IMR-90 (cell line): ENCODE data around the gene AKAP6. TPM values are rescaled to one million over a fixed set of nuclear protein-coding genes. Genes with fewer than 3 reads are reported as not detected.
A peak's percentile ranks its signal among the peaks of the same experiment; 100 is the strongest.

Experiments used
- ATAC-seq: fragments of 200-7000 bp; cut with Tn5 transposase; 2 replicates; pipeline ENCODE4 v1.9.1; 2020; ENCODE audit warnings: low read depth, mild to moderate bottlenecking, moderate library complexity
- BruUV-seq: library from RNA; stranded (reverse); fragments of 400-500 nt; replicated peaks from 2 replicates; lab custom pipeline; 2021; lab: Mats Ljungman, UMichigan
- CTCF ChIA-PET: fragments of 300-600 bp; formaldehyde crosslinking; extraction: SDS; loops from one replicate; lab custom pipeline; 2021; ENCODE audit warnings: antibody characterized with exemption; lab: Yijun Ruan, JAX
- POLR2A ChIA-PET: fragments of 300-600 bp; sonication (Branson Sonifier 250); formaldehyde crosslinking; loops from one replicate; lab custom pipeline; 2022; ENCODE audit warnings: antibody characterized with exemption; ENCODE audit not compliant: unreplicated experiment; lab: Charles Lee
- DNase-seq: peaks from one replicate; pipeline ENCODE4 v3.0.0; 2013
- H2AFZ ChIP-seq: replicated peaks from 2 replicates; pipeline ENCODE3; 2013; ENCODE audit warnings: low read length, mild to moderate bottlenecking; ENCODE audit not compliant: poor library complexity
- H2AK5ac ChIP-seq: 2 replicates; pipeline ENCODE4 v1.6.1; 2013; ENCODE audit warnings: low read depth, low read length, inconsistent platforms
- H2AK9ac ChIP-seq: replicated peaks from 2 replicates; pipeline ENCODE3; 2013; ENCODE audit warnings: mild to moderate bottlenecking, low read depth, low read length, moderate library complexity; ENCODE audit not compliant: poor library complexity
- H2BK120ac ChIP-seq: 2 replicates; pipeline ENCODE4 v1.6.1; 2013; ENCODE audit warnings: low read depth, low read length, inconsistent platforms
- H2BK15ac ChIP-seq: 3 replicates; pipeline ENCODE4 v1.6.1; 2013; ENCODE audit warnings: low read depth, low read length, inconsistent platforms
- H2BK20ac ChIP-seq: 2 replicates; pipeline ENCODE4 v1.6.1; 2013; ENCODE audit warnings: low read depth, mild to moderate bottlenecking, inconsistent platforms, low read length, moderate library complexity
- H2BK5ac ChIP-seq: 2 replicates; pipeline ENCODE4 v1.6.1; 2013; ENCODE audit warnings: mild to moderate bottlenecking, low read depth, low read length, inconsistent platforms; ENCODE audit not compliant: poor library complexity, severe bottlenecking
- H3K14ac ChIP-seq: replicated peaks from 2 replicates; pipeline ENCODE4 v1.6.1; 2013; ENCODE audit warnings: low read depth, low read length, inconsistent platforms
- H3K18ac ChIP-seq: 2 replicates; pipeline ENCODE4 v1.6.1; 2013; ENCODE audit warnings: low read depth, low read length, control low read depth
- H3K23ac ChIP-seq: 2 replicates; pipeline ENCODE4 v1.6.1; 2013; ENCODE audit warnings: low read depth, low read length, inconsistent platforms
- H3K27ac ChIP-seq: 2 replicates; pipeline ENCODE4 v1.5.1; 2013; ENCODE audit warnings: mild to moderate bottlenecking, control low read depth, low read length; ENCODE audit not compliant: insufficient read depth
- H3K27me3 ChIP-seq: 2 replicates; pipeline ENCODE4 v1.6.1; 2013; ENCODE audit warnings: low read length; ENCODE audit not compliant: control insufficient read depth, insufficient read depth
- H3K36me3 ChIP-seq: 2 replicates; pipeline ENCODE4 v1.6.1; 2013; ENCODE audit warnings: low read length, mixed read lengths; ENCODE audit not compliant: control insufficient read depth, insufficient read depth
- H3K4ac ChIP-seq: 2 replicates; pipeline ENCODE4 v1.6.1; 2013; ENCODE audit warnings: low read depth, low read length, inconsistent platforms
- H3K4me1 ChIP-seq: 2 replicates; pipeline ENCODE4 v1.6.1; 2013; ENCODE audit warnings: low read length, mixed read lengths; ENCODE audit not compliant: control insufficient read depth, insufficient read depth
- H3K4me2 ChIP-seq: 2 replicates; pipeline ENCODE4 v1.6.1; 2013; ENCODE audit warnings: low read depth, mild to moderate bottlenecking, control low read depth, low read length, moderate library complexity
- H3K4me3 ChIP-seq: 2 replicates; pipeline ENCODE4 v1.5.1; 2013; ENCODE audit warnings: low read depth, mild to moderate bottlenecking, control low read depth, low read length, moderate library complexity; ENCODE audit not compliant: insufficient read depth
- H3K56ac ChIP-seq: 2 replicates; pipeline ENCODE4 v1.6.1; 2013; ENCODE audit warnings: low read length, inconsistent platforms; ENCODE audit not compliant: insufficient read depth; ENCODE audit errors: extremely low read depth
- H3K79me1 ChIP-seq, 2 experiments: 2 replicates each; pipeline ENCODE4 v1.6.1; 2013; ENCODE audit warnings: low read length in 2 of 2, inconsistent platforms in 1 of 2, low read depth in 1 of 2
- H3K9ac ChIP-seq: 2 replicates; pipeline ENCODE4 v1.6.1; 2013; ENCODE audit warnings: low read depth, low read length, control low read depth
- H3K9me1 ChIP-seq: 2 replicates; pipeline ENCODE4 v1.6.1; 2013; ENCODE audit warnings: low read length, inconsistent platforms; ENCODE audit not compliant: insufficient read depth
- H3K9me3 ChIP-seq: 2 replicates; pipeline ENCODE4 v1.6.1; 2013; ENCODE audit warnings: low read length; ENCODE audit not compliant: control insufficient read depth, insufficient read depth
- H4K20me1 ChIP-seq: 2 replicates; pipeline ENCODE4 v1.6.1; 2013; ENCODE audit warnings: low read length, inconsistent platforms; ENCODE audit not compliant: insufficient read depth
- H4K5ac ChIP-seq: 2 replicates; pipeline ENCODE4 v1.6.1; 2013; ENCODE audit warnings: mild to moderate bottlenecking, low read depth, low read length, control low read depth
- H4K8ac ChIP-seq, 2 experiments: 2 replicates each; pipeline ENCODE4 v1.6.1; 2013; ENCODE audit warnings: low read depth in 2 of 2, low read length in 2 of 2, control low read depth in 1 of 2, inconsistent platforms in 1 of 2
- H4K91ac ChIP-seq: 2 replicates; pipeline ENCODE4 v1.6.1; 2013; ENCODE audit warnings: low read depth, low read length, inconsistent platforms; ENCODE audit not compliant: insufficient read depth
- BHLHE40 ChIP-seq: fragments of 150-350 bp; IDR thresholded peaks from 2 replicates; pipeline ENCODE4 v1.6.1; 2016; ENCODE audit warnings: mild to moderate bottlenecking, low read depth, low read length
- CEBPB ChIP-seq: IDR thresholded peaks from 2 replicates; pipeline ENCODE4 v1.6.1; 2012; ENCODE audit warnings: low read depth, low read length, improper control_type of control experiment
- CHD1 ChIP-seq: IDR thresholded peaks from 2 replicates; pipeline ENCODE4 v1.6.1; 2012; ENCODE audit warnings: low read depth, low read length, improper control_type of control experiment
- CTCF ChIP-seq: conservative IDR thresholded peaks from 2 replicates; pipeline ENCODE4 v1.5.1; 2012; ENCODE audit warnings: mild to moderate bottlenecking, low read depth, low read length, improper control_type of control experiment
- ELK1 ChIP-seq: fragments of 150-350 bp; IDR thresholded peaks from 2 replicates; pipeline ENCODE4 v1.6.1; 2016; ENCODE audit warnings: low read depth, mild to moderate bottlenecking, low read length, moderate library complexity, borderline replicate concordance
- FOS ChIP-seq: fragments of 150-350 bp; IDR thresholded peaks from 2 replicates; pipeline ENCODE4 v1.6.1; 2016; ENCODE audit warnings: low read depth, low read length
- MAFK ChIP-seq: IDR thresholded peaks from 2 replicates; pipeline ENCODE4 v1.6.1; 2012; ENCODE audit warnings: low read depth, low read length, improper control_type of control experiment
- MAZ ChIP-seq: IDR thresholded peaks from 2 replicates; pipeline ENCODE4 v1.6.1; 2012; ENCODE audit warnings: low read depth, mild to moderate bottlenecking, low read length, improper control_type of control experiment, moderate library complexity, borderline replicate concordance
- MXI1 ChIP-seq: IDR thresholded peaks from 2 replicates; pipeline ENCODE4 v1.6.1; 2012; ENCODE audit warnings: low read depth, mild to moderate bottlenecking, low read length, moderate library complexity, borderline replicate concordance
- NFE2L2 ChIP-seq: fragments of 150-350 bp; IDR thresholded peaks from 2 replicates; pipeline ENCODE4 v1.6.1; 2016; ENCODE audit warnings: low read depth, mild to moderate bottlenecking, low read length
- POLR2A ChIP-seq: IDR thresholded peaks from 2 replicates; pipeline ENCODE4 v1.6.1; 2012; ENCODE audit warnings: mild to moderate bottlenecking, low read depth, low read length
- RAD21 ChIP-seq: IDR thresholded peaks from 2 replicates; pipeline ENCODE4 v1.6.1; 2012; ENCODE audit warnings: low read length, improper control_type of control experiment
- RFX5 ChIP-seq: IDR thresholded peaks from 2 replicates; pipeline ENCODE4 v1.8.0; 2012; ENCODE audit warnings: low read depth, mild to moderate bottlenecking, low read length, moderate library complexity
- SMC3 ChIP-seq: fragments of 150-350 bp; IDR thresholded peaks from 2 replicates; pipeline ENCODE4 v1.6.1; 2016; ENCODE audit warnings: low read depth, mild to moderate bottlenecking, antibody characterized with exemption, low read length, moderate library complexity
- USF2 ChIP-seq: fragments of 150-350 bp; IDR thresholded peaks from 2 replicates; pipeline ENCODE4 v1.6.1; 2017; ENCODE audit warnings: mild to moderate bottlenecking, antibody characterized with exemption, low read length, low read depth
- WGBS, 2 experiments: methylation state at CpG; one replicate each; pipeline versions ENCODE4 v1.1.5 to v1.1.7; 2013; ENCODE audit warnings: missing lambda C conversion rate in 2 of 2; ENCODE audit not compliant: insufficient read length in 1 of 2; ENCODE audit errors: extremely low coverage in 2 of 2; 5-methylcytosine and 5-hydroxymethylcytosine counted together
- dilution Hi-C: fragments of 300-500 bp; cut with HindIII; formaldehyde crosslinking; loops from one replicate; pipeline ENCODE4 v1.14.3; 2018; ENCODE audit warnings: low sequenced_read_pairs; ENCODE audit not compliant: unreplicated experiment
- in situ Hi-C: fragments of 300-500 bp; cut with MboI; formaldehyde crosslinking; loops from 3 replicates; pipeline ENCODE4 v1.14.3; 2019; ENCODE audit warnings: low sequenced_read_pairs, inconsistent platforms, mixed read lengths
- intact Hi-C: fragments of 100-400 bp; cut with micrococcal nuclease; formaldehyde crosslinking; loops from 2 replicates; pipeline ENCODE4 v1.10.0; 2022
- polyA plus RNA-seq, 3 experiments: library from polyadenylated mRNA; depleted of rRNA; stranded (reverse); fragments of >200 nt; gene quantifications; 2 replicates each; pipeline ENCODE4 v1.2.3, GENCODE V29; 2012; ENCODE audit warnings: low replicate concordance in 1 of 3
- total RNA-seq: library from RNA; depleted of rRNA; stranded (reverse); fragments of >200 nt; gene quantifications from 2 replicates; pipeline ENCODE4 v1.2.3, GENCODE V29; 2012

Gene AKAP6
- total and polyA plus RNA-seq, 2 of the 4 experiments (the other 2 are of a cell fraction): 0.22 to 1.6 TPM

GRCh38 chr14:32697704-32698103 lies 368.6 kb downstream of the AKAP6 start:
- no peak overlapping the region for H2AK9ac ChIP-seq
- no peak overlapping the region for H2BK5ac ChIP-seq
- H2AK5ac ChIP-seq: no peak overlapping the region
- no peak overlapping the region for H4K5ac ChIP-seq
- no CpG with 5 or more reads among the region's 1 CpG for WGBS, 2 experiments
- H2BK15ac ChIP-seq: no peak overlapping the region
- no peak overlapping the region for H4K8ac ChIP-seq
- no peak overlapping the region for H2AFZ ChIP-seq
- H3K27ac ChIP-seq: no peak overlapping the region
- TF ChIP-seq RFX5: no peak
- no peak for TF ChIP-seq FOS
- TF ChIP-seq MXI1: no peak
- no peak for TF ChIP-seq CHD1
- TF ChIP-seq POLR2A: no peak
- no peak for TF ChIP-seq MAZ
- TF ChIP-seq NFE2L2: no peak
- TF ChIP-seq MAFK: no peak
- no peak for TF ChIP-seq USF2
- TF ChIP-seq CEBPB: no peak
- no peak for TF ChIP-seq ELK1
- TF ChIP-seq BHLHE40: no peak
- TF ChIP-seq RAD21: no peak
- TF ChIP-seq SMC3: no peak
- no peak for TF ChIP-seq CTCF
- H3K23ac ChIP-seq: 0 out of 2 replicates have a peak overlapping the region, but pooled peaks have one; percentile 35
- H2BK120ac ChIP-seq: 0 out of 2 replicates have a peak overlapping the region, but pooled peaks have one; percentile 35
- no peak overlapping the region for H3K56ac ChIP-seq
- H3K79me1 ChIP-seq: no peaks in the 10 kb centered on the region
- intact Hi-C loops: no loop called here
- ATAC-seq (peak; percentile 32; the same call in 1 of the 2 replicates), DNase-seq (peak; percentile 54)
- BruUV-seq: no TSS peak
- no peaks in the 10 kb centered on the region for H4K20me1 ChIP-seq
- no peak overlapping the region for H3K9ac ChIP-seq
- H3K4me3 ChIP-seq: no peak overlapping the region
- no peaks in the 10 kb centered on the region for H3K27me3 ChIP-seq
- H2BK20ac ChIP-seq: peak overlapping the region; percentile 28; the same call in 1 of the 2 replicates
- H3K9me1 ChIP-seq: no peaks in the 10 kb centered on the region
- H3K9me3 ChIP-seq: no peaks in the 10 kb centered on the region
- peak overlapping the region; percentile 47; the same call in 1 of the 2 replicates for H3K4me2 ChIP-seq
- ChIA-PET POLR2A (no interaction called here), CTCF (interaction anchor here (0.6 kb wide), 1 partner anchor 127 kb away, joined by 3 read pairs; no protein-coding TSS in a partner anchor)
- no peak overlapping the region for H4K91ac ChIP-seq
- no peak overlapping the region for H3K14ac ChIP-seq
- H3K18ac ChIP-seq: peak overlapping the region; percentile 30; the same call in 1 of the 2 replicates
- peaks cover 5% of the 10 kb centered on the region; the same call in 1 of the 2 replicates for H3K4me1 ChIP-seq
- H3K36me3 ChIP-seq: no peaks in the 10 kb centered on the region
- no peak overlapping the region for H3K4ac ChIP-seq
- dilution Hi-C loops: no loop called here
- in situ Hi-C loops: no loop called here
